H1 (cell line): ENCODE data around the gene VSIG10L2. TPM values are rescaled to one million over a fixed set of nuclear protein-coding genes. Genes with fewer than 3 reads are reported as not detected.

Experiments used
- CTCF ChIA-PET: fragments of 300-600 bp; sonication (Branson Sonifier 250); formaldehyde crosslinking; loops from one replicate; lab custom pipeline; 2021; ENCODE audit not compliant: partially characterized antibody; lab: Charles Lee
- POLR2A ChIA-PET: fragments of 300-600 bp; sonication (Branson Sonifier 250); formaldehyde crosslinking; loops from one replicate; lab custom pipeline; 2021; ENCODE audit warnings: inconsistent platforms; ENCODE audit not compliant: partially characterized antibody; lab: Charles Lee
- DNase-seq, 2 experiments: peaks; one replicate each; pipeline versions ENCODE4 v3.0.0 to v3.0.0-alpha.2; 2010 to 2022; ENCODE audit warnings: low spot score in 2 of 2, low read depth in 1 of 2, mixed read lengths in 1 of 2
- FAIRE-seq: peaks from 2 replicates; lab custom pipeline; 2011; peaks lifted over from hg19 to GRCh38; lab: Jason Lieb, UNC
- H2AFZ ChIP-seq: 2 replicates; pipeline ENCODE4 v1.8.1; 2012; ENCODE audit warnings: low read length, inconsistent platforms
- H2AK5ac ChIP-seq: 2 replicates; pipeline ENCODE4 v1.6.1; 2013; ENCODE audit warnings: low read depth, low read length
- H2BK120ac ChIP-seq: replicated peaks from 2 replicates; pipeline ENCODE3; 2013; ENCODE audit warnings: low read depth, low read length, inconsistent platforms
- H2BK12ac ChIP-seq: 2 replicates; pipeline ENCODE4 v1.6.1; 2013; ENCODE audit warnings: low read depth, low read length
- H2BK15ac ChIP-seq: 2 replicates; pipeline ENCODE4 v1.6.1; 2013; ENCODE audit warnings: low read length
- H2BK20ac ChIP-seq: 2 replicates; pipeline ENCODE4 v1.6.1; 2013; ENCODE audit warnings: low read length
- H2BK5ac ChIP-seq: 2 replicates; pipeline ENCODE4 v1.6.1; 2013; ENCODE audit warnings: low read depth, low read length
- H3K14ac ChIP-seq: 2 replicates; pipeline ENCODE4 v1.6.1; 2013; ENCODE audit warnings: inconsistent platforms; ENCODE audit not compliant: insufficient read length
- H3K18ac ChIP-seq: 2 replicates; pipeline ENCODE4 v1.6.1; 2013; ENCODE audit warnings: low read length; ENCODE audit errors: extremely low read depth
- H3K23ac ChIP-seq: 2 replicates; pipeline ENCODE4 v1.6.1; 2013; ENCODE audit warnings: inconsistent platforms; ENCODE audit not compliant: insufficient read length
- H3K23me2 ChIP-seq: 2 replicates; pipeline ENCODE4 v1.6.1; 2013; ENCODE audit warnings: low read depth, low read length
- H3K27ac ChIP-seq: 2 replicates; pipeline ENCODE4 v1.6.1; 2011; ENCODE audit warnings: low read depth, low read length, inconsistent platforms
- H3K27me3 ChIP-seq, 4 experiments: replicated peaks in 1 of 4; 1 replicate in 1 of 4; 2 replicates in 3 of 4; pipeline versions ENCODE4 v1.6.1 to v1.8.1; 2011 to 2013; ENCODE audit warnings: low read length in 3 of 4, mild to moderate bottlenecking in 3 of 4, inconsistent platforms in 2 of 4, mixed read lengths in 2 of 4, moderate library complexity in 1 of 4; ENCODE audit not compliant: control insufficient read depth in 3 of 4, insufficient read depth in 3 of 4; ENCODE audit errors: extremely low read depth in 1 of 4
- H3K36me3 ChIP-seq, 4 experiments: 2 replicates each; pipeline versions ENCODE4 v1.6.1 to v1.8.1; 2011 to 2013; ENCODE audit warnings: mild to moderate bottlenecking in 4 of 4, low read length in 3 of 4, moderate library complexity in 2 of 4, control low read depth in 1 of 4, inconsistent platforms in 1 of 4; ENCODE audit not compliant: insufficient read depth in 4 of 4, control insufficient read depth in 2 of 4
- H3K4ac ChIP-seq: replicated peaks from 2 replicates; pipeline ENCODE3; 2013; ENCODE audit warnings: low read length, low read depth, mixed read lengths, inconsistent platforms; ENCODE audit not compliant: insufficient read length
- H3K4me1 ChIP-seq, 4 experiments: replicated peaks in 1 of 4; 1 replicate in 1 of 4; 2 replicates in 3 of 4; pipeline versions ENCODE4 v1.6.1 to v1.8.1; 2011 to 2013; ENCODE audit warnings: low read length in 3 of 4, inconsistent platforms in 2 of 4, mixed read lengths in 1 of 4; ENCODE audit not compliant: insufficient read depth in 4 of 4, control insufficient read depth in 3 of 4
- H3K4me2 ChIP-seq, 2 experiments: 2 replicates each; pipeline versions ENCODE4 v1.6.1 to v1.8.1; 2011 to 2013; ENCODE audit warnings: low read depth in 2 of 2, low read length in 2 of 2, control low read depth in 1 of 2, inconsistent platforms in 1 of 2, mild to moderate bottlenecking in 1 of 2; ENCODE audit not compliant: insufficient read depth in 1 of 2
- H3K4me3 ChIP-seq, 4 experiments: fragments of 200-600, 300-600 bp in 1 of 4; sonication (generic), shearing (Covaris generic), sonication (Bioruptor Twin) in 1 of 4; 2 replicates each; pipeline versions ENCODE4 v1.5.1 to v1.8.1; 2011 to 2016; ENCODE audit warnings: low read length in 4 of 4, low read depth in 3 of 4, control low read depth in 2 of 4, inconsistent platforms in 2 of 4, mild to moderate bottlenecking in 2 of 4, mixed read lengths in 1 of 4, moderate library complexity in 1 of 4; ENCODE audit not compliant: insufficient read depth in 2 of 4; ENCODE audit errors: extremely low read depth in 1 of 4
- H3K56ac ChIP-seq: replicated peaks from 2 replicates; pipeline ENCODE3; 2013; ENCODE audit warnings: low read depth, mild to moderate bottlenecking, mixed read lengths, low read length, inconsistent platforms; ENCODE audit not compliant: insufficient read length
- H3K79me1 ChIP-seq: 2 replicates; pipeline ENCODE4 v1.6.1; 2013; ENCODE audit warnings: low read depth, low read length, control low read depth
- H3K79me2 ChIP-seq, 2 experiments: 2 replicates each; pipeline versions ENCODE4 v1.6.1 to v1.8.1; 2012 to 2013; ENCODE audit warnings: low read length in 2 of 2, mild to moderate bottlenecking in 2 of 2, inconsistent platforms in 1 of 2; ENCODE audit not compliant: insufficient read depth in 2 of 2, control insufficient read depth in 1 of 2
- H3K9ac ChIP-seq, 4 experiments: replicated peaks in 1 of 4; 1 replicate in 1 of 4; 2 replicates in 3 of 4; pipeline versions ENCODE4 v1.6.1 to v1.8.1; 2011 to 2013; ENCODE audit warnings: low read depth in 3 of 4, low read length in 3 of 4, control low read depth in 2 of 4, mild to moderate bottlenecking in 2 of 4, moderate library complexity in 2 of 4, inconsistent platforms in 1 of 4; ENCODE audit errors: extremely low read depth in 1 of 4
- H3K9me3 ChIP-seq, 2 experiments: 2 replicates each; pipeline versions ENCODE4 v1.6.1 to v1.8.1; 2012 to 2013; ENCODE audit warnings: mild to moderate bottlenecking in 2 of 2, moderate library complexity in 2 of 2, control low read depth in 1 of 2, inconsistent platforms in 1 of 2, low read depth in 1 of 2, low read length in 1 of 2, mixed read lengths in 1 of 2; ENCODE audit not compliant: insufficient read depth in 2 of 2
- H4K20me1 ChIP-seq, 2 experiments: replicated peaks in 1 of 2; 2 replicates each; pipeline versions ENCODE3 to v1.8.1; 2011 to 2013; ENCODE audit warnings: inconsistent platforms in 2 of 2, low read length in 2 of 2, mild to moderate bottlenecking in 1 of 2; ENCODE audit not compliant: insufficient read depth in 2 of 2, control insufficient read depth in 1 of 2
- H4K5ac ChIP-seq: 2 replicates; pipeline ENCODE4 v1.6.1; 2013; ENCODE audit warnings: low read length, low read depth, mixed read lengths, inconsistent platforms; ENCODE audit not compliant: insufficient read length
- H4K8ac ChIP-seq: 2 replicates; pipeline ENCODE4 v1.8.0; 2013; ENCODE audit warnings: mild to moderate bottlenecking, moderate library complexity, low read length, inconsistent platforms; ENCODE audit not compliant: insufficient read depth; ENCODE audit errors: extremely low read depth
- H4K91ac ChIP-seq: replicated peaks from 2 replicates; pipeline ENCODE3; 2013; ENCODE audit warnings: low read length, mixed read lengths, inconsistent platforms; ENCODE audit not compliant: insufficient read length
- MAFK ChIP-seq: IDR thresholded peaks from 2 replicates; pipeline ENCODE4 v1.6.1; 2012; ENCODE audit warnings: low read depth, mild to moderate bottlenecking, improper control_type of control experiment, low read length
- POLR2A ChIP-seq, 2 experiments: IDR thresholded peaks; 1 replicate in 1 of 2; 2 replicates in 1 of 2; pipeline ENCODE4 v1.6.1; 2011; ENCODE audit warnings: low read depth in 2 of 2, low read length in 2 of 2, mild to moderate bottlenecking in 2 of 2; ENCODE audit errors: control extremely low read depth in 1 of 2
- TEAD4 ChIP-seq: IDR thresholded peaks from 2 replicates; pipeline ENCODE4 v1.6.1; 2012; ENCODE audit warnings: low read depth, low read length, inconsistent platforms, mixed read lengths
- WGBS, 2 experiments: shearing (Covaris generic) in 1 of 2; methylation state at CpG; one replicate each; pipeline versions ENCODE4 v1.1.6 to v1.1.7; 2013 to 2015; ENCODE audit warnings: low lambda C conversion rate in 2 of 2, mixed read lengths in 2 of 2, inconsistent platforms in 1 of 2, low coverage in 1 of 2, missing lambda C conversion rate in 1 of 2; ENCODE audit not compliant: insufficient replicate concordance in 2 of 2, insufficient coverage in 1 of 2, insufficient read length in 1 of 2; ENCODE audit errors: extremely low coverage in 1 of 2, missing lambda C conversion rate in 1 of 2; 5-methylcytosine and 5-hydroxymethylcytosine counted together
- polyA plus RNA-seq, 7 experiments: library from polyadenylated mRNA; depleted of rRNA in 3 of 7; stranded (reverse) in 5 of 7; unstranded in 2 of 7; fragments of >200 nt in 5 of 7; fragments of 200-250 nt in 2 of 7; gene quantifications; 1 replicate in 5 of 7; 2 replicates in 1 of 7; 4 replicates in 1 of 7; pipeline versions ENCODE4 v1.2.1 to v1.2.3, GENCODE V29; 2011 to 2013; ENCODE audit warnings: missing spikeins in 2 of 7, mixed read lengths in 2 of 7
- total RNA-seq: library from RNA; stranded (reverse); fragmentation: NEBNext Ultra II Directional; extraction: Animal tissue kit (Norgen Biotek cat#: 25700); gene quantifications from 2 replicates; pipeline ENCODE4 v1.2.1, GENCODE V29; 2021

Gene VSIG10L2
- total and polyA plus RNA-seq, 2 of the 8 experiments (the other 6 are each of a cell fraction or from before 2014, with no cell fraction given), result not detected

- no peak overlapping the region for H2BK5ac ChIP-seq
- peaks cover 6 to 14% (median 11%) of the 10 kb centered on the region in 4 experiments for H3K4me1 ChIP-seq
- no peak overlapping the region for H2BK15ac ChIP-seq
- no peak overlapping the region for H2AFZ ChIP-seq
- no peak overlapping the region for H3K4me3 ChIP-seq
- H3K79me1 ChIP-seq, result no peaks in the 10 kb centered on the region
- H4K91ac ChIP-seq, result no peak overlapping the region
- H3K4me2 ChIP-seq, result no peak overlapping the region
- DNase-seq (no peak), FAIRE-seq (peak; percentile 24)
- no peak overlapping the region for H4K5ac ChIP-seq
- H3K27ac ChIP-seq, result no peak overlapping the region
- no peak overlapping the region for H2BK120ac ChIP-seq
- H3K14ac ChIP-seq, result no peak overlapping the region
- no peaks in the 10 kb centered on the region for H3K79me2 ChIP-seq
- no peaks in the 10 kb centered on the region for H3K23me2 ChIP-seq
- WGBS, 2 experiments, result 72% methylated on average over 3 of the region's 3 CpGs; no CpG with 5 or more reads in 1 of the 2 experiments
- H2AK5ac ChIP-seq, result no peak overlapping the region
- no peak overlapping the region for H3K18ac ChIP-seq
- no peak overlapping the region for H3K23ac ChIP-seq
- H3K4ac ChIP-seq, result no peak overlapping the region
- CTCF ChIA-PET, result interaction anchor here (1.1 to 7.0 kb wide), 8 partner anchors 11 to 263 kb away, joined by 3 to 76 read pairs (median 10); partner anchors contain the start of gene VSIG10L2
- H3K27me3 ChIP-seq, result peaks cover 0 to 6% (median 2%) of the 10 kb centered on the region in 4 experiments; a peak in 2 of 7 replicates
- H4K8ac ChIP-seq, result no peak overlapping the region
- no peak overlapping the region for H3K56ac ChIP-seq
- no peak overlapping the region for H2BK12ac ChIP-seq
- H3K9me3 ChIP-seq, result no peaks in the 10 kb centered on the region
- no peak overlapping the region for H2BK20ac ChIP-seq
- H3K36me3 ChIP-seq, result no peaks in the 10 kb centered on the region
- H4K20me1 ChIP-seq, result no peaks in the 10 kb centered on the region
- POLR2A ChIA-PET, result interaction anchor here (1.1 to 1.4 kb wide), 2 partner anchors 30 to 198 kb away, joined by 3 read pairs; no protein-coding TSS in a partner anchor
- no peak overlapping the region for H3K9ac ChIP-seq
- TF ChIP-seq TEAD4 (no peak), MAFK (no peak), POLR2A (IDR thresholded peaks at IDR 0.05; ENCODE audit: control extremely low read depth in 1 of 2, low read depth in 2 of 2, low read length in 2 of 2) (no peak)
- TF ChIP-seq, all 59 proteins: peak for 0
These were observed 14.7 kb upstream of the VSIG10L2 start for GRCh38 chr11:125931116-125931515.
